ENCODE measurements around the gene GNA14.
"Not testable (repeated sequence)": the region's sequence is repeated elsewhere in the genome, so short reads cannot be mapped to it uniquely, and the experiment has no call there.

GNA14 gene

DNA sequence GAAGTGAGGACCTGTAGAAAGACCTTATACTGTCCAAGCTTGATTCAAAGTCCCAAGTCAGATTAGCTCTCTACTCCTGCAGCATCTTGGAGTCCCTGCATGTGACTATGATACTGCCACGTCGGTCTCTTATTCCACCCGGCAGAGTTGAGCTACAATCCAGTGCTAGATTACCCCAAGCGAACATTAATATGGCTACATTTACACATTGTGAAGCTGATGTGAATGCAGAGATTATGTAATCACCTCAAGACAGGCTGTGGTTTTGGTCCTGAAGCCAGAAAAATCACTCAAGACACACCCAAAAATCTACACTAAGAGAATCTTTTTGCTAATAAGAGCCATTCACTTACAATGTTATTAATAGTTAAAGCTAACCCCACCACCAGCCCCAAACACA lies 116.7 kb downstream of the GNA14 start:
- DNase-seq: no peak

GRCh38 chr9:77523891-77524290 lies 124.2 kb downstream of the GNA14 start:
- DNase-seq: no peak

DNA sequence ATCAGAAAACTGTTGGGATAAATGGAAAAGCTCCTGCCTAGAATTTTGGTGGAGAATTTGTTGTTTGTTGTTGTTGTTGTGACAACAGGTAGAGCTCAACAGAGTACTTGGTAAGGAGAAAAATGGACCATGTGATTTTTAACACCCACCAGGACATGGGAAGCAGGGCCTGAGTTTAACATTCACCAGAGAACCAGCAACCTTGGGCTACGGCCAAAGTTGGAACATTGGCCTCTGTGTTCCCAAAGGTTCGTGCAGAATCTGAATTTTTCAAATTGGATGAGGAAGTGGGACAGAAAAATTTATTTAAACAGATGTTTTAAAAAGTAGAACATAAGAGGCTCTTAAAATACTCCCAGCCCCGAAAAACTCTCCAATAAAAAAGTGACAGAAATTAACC lies 127.0 kb downstream of the GNA14 start:
- no peak for DNase-seq

GRCh38 chr9:77518688-77519087 lies 129.4 kb downstream of the GNA14 start:
- DNase-seq: no peak

- DNase-seq: no peak
Measured at GRCh38 chr9:77516781-77517180, 131.3 kb downstream of the GNA14 start.

- DNase-seq: no peak
Measured at GRCh38 chr9:77514886-77515711, 133.0 kb downstream of the GNA14 start.

DNA sequence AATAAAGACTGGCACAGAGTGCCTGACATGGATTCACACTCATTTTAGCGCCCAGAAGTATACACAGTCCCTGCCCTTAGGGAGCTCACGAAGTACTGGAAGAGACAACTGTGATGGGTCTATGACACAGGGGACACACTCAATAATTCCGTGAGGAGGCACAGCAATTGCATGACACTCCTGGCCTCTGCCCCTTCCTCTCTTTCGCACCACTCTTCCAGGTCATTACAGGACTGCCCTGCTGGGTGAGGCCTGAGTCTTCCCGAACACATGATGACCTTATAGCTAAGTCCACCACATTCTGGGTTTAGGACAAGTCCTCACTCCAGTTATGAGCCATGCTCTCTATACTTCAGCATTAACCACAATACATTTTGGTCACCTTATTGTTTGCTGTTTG lies 134.7 kb downstream of the GNA14 start:
- DNase-seq: no peak

DNA sequence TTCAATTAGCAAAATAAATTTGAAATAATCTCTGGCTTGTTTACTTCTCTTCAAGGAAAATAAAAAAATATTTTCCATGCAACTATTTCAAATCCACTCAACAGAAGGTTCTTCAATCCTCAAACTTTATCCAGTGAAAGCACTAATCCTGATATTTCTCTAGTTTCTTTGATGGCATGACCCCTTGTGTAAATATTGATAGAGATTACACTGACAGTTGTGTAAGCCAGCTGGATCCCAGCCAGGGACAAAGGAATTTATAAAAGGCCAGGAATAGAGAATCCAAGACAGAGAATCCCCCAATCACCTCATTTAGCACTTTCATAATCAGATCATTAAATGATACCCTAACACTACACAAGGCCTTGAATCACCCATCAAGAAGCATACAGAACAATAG lies 135.2 kb downstream of the GNA14 start:
- no peak for DNase-seq

GRCh38 chr9:77511525-77511924 lies 136.6 kb downstream of the GNA14 start:
- DNase-seq: no peak

DNA sequence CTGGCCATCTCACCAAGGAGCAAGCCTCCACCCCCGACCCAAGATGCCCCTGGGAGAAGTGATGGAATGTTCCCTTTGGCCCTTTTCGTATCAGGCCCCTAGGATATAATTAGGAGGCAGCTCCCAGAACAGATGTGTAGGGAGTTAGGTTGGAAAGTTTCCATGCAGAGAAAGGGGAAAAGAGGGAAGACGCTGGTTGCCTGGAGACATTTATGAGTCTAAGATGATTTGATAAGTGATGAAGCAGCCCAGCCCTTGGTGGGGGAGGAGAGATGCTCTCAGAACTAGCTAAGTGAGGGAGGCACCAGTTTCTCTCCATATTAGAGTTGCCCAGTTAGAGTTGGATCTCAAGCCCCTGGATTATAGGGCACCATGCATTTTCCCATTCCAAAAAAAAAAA lies 137.5 kb downstream of the GNA14 start:
- no peak for DNase-seq

DNA sequence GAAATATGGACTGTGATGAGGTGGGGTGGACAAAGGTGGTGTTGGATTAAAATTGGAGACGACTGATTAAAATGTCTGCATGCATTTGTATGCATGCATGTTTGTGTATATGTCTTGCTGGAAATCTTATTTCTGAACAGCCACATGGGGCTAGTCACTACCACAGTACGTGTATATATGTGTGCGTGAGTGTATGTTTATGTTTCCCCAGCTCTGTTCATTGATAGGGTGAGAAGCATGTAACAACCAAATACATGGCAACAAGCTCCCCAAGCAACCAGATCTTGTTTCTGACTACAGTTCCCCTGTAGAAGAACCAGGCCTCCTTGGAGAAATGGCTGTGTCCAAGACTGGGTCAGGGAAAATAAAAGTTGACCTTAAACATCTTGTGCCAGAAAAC lies 139.7 kb downstream of the GNA14 start:
- no peak for DNase-seq

DNA sequence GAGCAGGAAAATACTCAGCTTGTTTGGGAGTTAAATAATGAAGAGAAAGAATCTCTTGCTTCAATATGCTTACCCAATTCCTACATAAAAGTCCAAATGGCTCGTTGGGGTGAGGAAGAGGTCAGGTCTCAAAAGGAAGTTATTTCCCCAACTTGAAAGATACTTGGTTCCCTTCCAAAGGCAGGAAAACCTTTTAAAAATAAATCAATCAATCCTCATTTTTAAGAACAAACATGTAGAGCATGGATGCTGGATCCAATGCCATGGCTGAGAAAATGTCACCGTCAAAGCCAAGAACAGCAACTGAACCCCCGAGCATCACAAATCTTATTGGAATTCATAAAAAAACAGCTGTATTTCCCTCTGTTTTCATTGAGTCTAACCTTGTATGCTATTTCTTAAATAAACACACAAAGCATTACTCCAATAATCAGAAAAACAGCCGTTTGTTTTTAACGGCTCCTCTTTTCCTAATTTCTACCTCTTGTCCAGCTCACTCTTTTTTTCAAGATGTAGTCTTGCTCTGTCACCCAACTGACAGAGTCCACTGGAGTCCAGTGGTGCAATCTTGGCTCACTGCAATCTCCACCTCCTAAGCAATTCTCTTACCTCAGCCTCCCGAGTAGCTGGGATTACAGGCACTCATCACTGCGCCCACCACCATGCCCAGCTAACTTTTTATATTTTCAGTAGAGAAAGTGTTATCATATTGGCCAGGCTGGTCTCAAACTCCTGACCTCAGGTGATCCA lies 140.7 kb downstream of the GNA14 start:
- DNase-seq: no peak

DNA sequence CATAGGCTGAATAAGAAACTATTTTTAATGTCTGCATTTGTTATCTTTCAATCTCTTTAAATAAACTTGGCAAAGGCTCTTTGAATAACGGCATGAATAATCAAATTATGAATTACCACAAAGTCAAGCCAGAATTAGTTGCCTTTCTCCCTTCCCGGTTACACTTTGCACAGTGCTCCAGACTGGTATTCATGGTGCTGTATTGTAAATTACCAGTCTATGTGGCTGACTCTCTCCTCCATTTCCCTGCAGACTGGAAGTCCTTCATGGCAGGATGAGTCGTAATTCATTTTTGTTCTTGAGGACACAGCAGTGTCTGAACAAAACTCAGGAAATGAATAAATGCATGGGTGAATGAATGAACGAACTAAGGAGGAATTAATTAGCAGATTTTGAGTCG lies 142.9 kb downstream of the GNA14 start:
- DNase-seq: no peak

DNA sequence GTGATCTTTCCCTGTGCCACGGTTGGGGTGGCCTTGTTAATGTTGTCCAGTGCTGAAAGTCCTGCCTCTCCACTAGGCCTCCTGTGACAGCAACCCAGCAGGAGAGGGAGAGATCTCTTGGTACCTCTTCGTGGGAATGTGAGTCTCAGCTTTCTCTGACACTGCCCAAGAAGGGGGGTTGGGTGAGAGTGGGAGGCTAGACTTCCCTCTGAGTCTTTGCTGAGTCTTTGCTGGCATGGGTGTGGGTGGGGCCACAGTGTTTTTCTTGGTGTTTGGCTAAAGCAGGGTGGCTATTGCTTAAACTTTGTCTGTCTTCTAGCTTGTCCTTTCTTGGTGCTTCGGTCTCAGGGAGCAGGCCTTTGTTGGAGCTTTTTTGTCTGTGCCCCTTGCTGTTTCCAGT lies 145.6 kb downstream of the GNA14 start:
- DNase-seq: no peak

GRCh38 chr9:77498891-77499290 lies 149.2 kb downstream of the GNA14 start:
- no peak for DNase-seq

- DNase-seq: no peak
Measured at GRCh38 chr9:77497322-77498198, 150.6 kb downstream of the GNA14 start.

GRCh38 chr9:77495834-77496671 lies 152.1 kb downstream of the GNA14 start:
- no peak for DNase-seq

GRCh38 chr9:77490279-77490678 lies 157.8 kb downstream of the GNA14 start:
- DNase-seq: not testable (repeated sequence)

- DNase-seq: not testable (repeated sequence)
Measured at GRCh38 chr9:77489405-77490163, 158.5 kb downstream of the GNA14 start.

GRCh38 chr9:77488439-77489126 lies 159.5 kb downstream of the GNA14 start:
- no peak for DNase-seq

- no peak for DNase-seq
Measured at GRCh38 chr9:77486968-77487367, 161.2 kb downstream of the GNA14 start.

Data from activated gamma-delta T cell treated with Interleukin-2 at 50 U/mL for 16 hours (primary cell).